Measurements from ENCODE around the gene CXCL13. TPM values are rescaled to one million over a fixed set of nuclear protein-coding genes. Genes with fewer than 3 reads are reported as not detected.
"Not testable (repeated sequence)": the region's sequence is repeated elsewhere in the genome, so short reads cannot be mapped to it uniquely, and the experiment has no call there.

Gene CXCL13
- total RNA-seq: 1 to 10 TPM in 1 of 7 donors, under 1 TPM in 2, not detected in 4; 0.24 to 3.1 (median 0.37) TPM
- polyA plus RNA-seq: 1 to 10 TPM in 1 of 2 donors, not detected in 1; 1.4 TPM
- long read RNA-seq, donor 1: 0 reads
- long read RNA-seq, donor 2: 0 reads
- long read RNA-seq, donor 3, partial matches to known transcripts: 1 of 1 reads
- long read RNA-seq, donor 3, other reads (novel, unspliced or antisense): 0 of 1 reads

DNA sequence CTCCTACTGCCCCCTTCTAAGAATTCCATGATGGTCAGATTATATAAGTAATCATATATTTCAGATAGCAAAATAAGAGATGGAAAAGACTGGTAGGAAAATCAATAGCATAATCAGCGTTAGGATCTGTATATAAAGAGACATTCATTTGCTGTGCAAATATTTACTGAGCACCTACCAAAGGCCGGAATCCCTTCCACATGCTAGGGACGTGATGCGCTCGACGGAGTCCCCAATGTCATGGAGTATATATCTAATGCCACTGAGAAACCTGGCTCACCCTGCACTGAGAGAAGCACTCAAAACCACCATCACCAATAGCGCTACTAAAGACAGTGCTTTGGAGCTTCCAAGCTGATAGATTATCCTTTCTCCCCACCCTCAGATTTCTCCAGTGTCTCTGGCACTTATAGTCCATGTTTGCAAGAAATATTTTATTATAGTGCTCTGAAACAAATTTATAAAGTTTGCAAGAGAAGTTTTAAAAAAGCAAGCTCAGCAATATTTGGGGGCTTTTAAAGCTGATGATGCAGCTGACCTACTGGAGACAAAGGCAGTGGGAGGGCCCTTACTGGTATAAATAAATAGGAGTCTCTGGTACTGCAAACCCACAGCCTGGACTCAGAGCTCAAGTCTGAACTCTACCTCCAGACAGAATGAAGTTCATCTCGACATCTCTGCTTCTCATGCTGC lies at the start of gene CXCL13:
CXCL13 (plus strand) TSS at position 611 of the 693 bp plus-strand sequence; CDS start at position 657, 46 bp downstream.
- TF ChIP-seq CTCF (IDR thresholded peaks at IDR 0.05): no peak
- no peak for TF ChIP-seq EP300 (IDR thresholded peaks at IDR 0.05)
- TF ChIP-seq POLR2A (IDR thresholded peaks at IDR 0.05): no peak
- Histone ChIP-seq H3K27me3 (no peaks in the 10 kb centered on the region), H3K4me1 (ENCODE audit: insufficient read depth) (no peaks in the 10 kb centered on the region), H3K9me3 (no peaks in the 10 kb centered on the region), H3K36me3 (no peaks in the 10 kb centered on the region), H3K4me3 (no peak within 1 kb of the TSS), H3K27ac (no peak within 1 kb of the TSS)
- intact Hi-C loops (cut with DNase I): loop anchor here in 3 of 4 donors (10.0 kb wide), 1 partner anchor 221 kb away; no protein-coding TSS in a partner anchor
- no peak for DNase-seq
- 89 to 90% (median 89%) methylated on average over 8 of the region's 8 CpGs for WGBS, 3 donors

- Histone ChIP-seq H3K27me3 (no peaks in the 10 kb centered on the region), H3K4me3 (no peak overlapping the region), H3K9me3 (no peaks in the 10 kb centered on the region), H3K4me1 (ENCODE audit: insufficient read depth) (peaks cover 3% of the 10 kb centered on the region), H3K27ac (no peak overlapping the region), H3K36me3 (no peaks in the 10 kb centered on the region)
- intact Hi-C loops (cut with DNase I): no loop called here
- TF ChIP-seq POLR2A (IDR thresholded peaks at IDR 0.05) (no peak), EP300 (IDR thresholded peaks at IDR 0.05) (no peak), CTCF (IDR thresholded peaks at IDR 0.05) (no peak)
- no peak for DNase-seq
- 85 to 86% (median 85%) methylated on average over 1 of the region's 1 CpG for WGBS, 3 donors
Observed at GRCh38 chr4:77560170-77560569, 45.5 kb upstream of the CXCL13 start.

GRCh38 chr4:77561720-77562119 lies 43.9 kb upstream of the CXCL13 start:
- H3K27me3 ChIP-seq; H3K4me3 ChIP-seq; intact Hi-C loops (cut with DNase I); H3K27ac ChIP-seq; H3K36me3 ChIP-seq; DNase-seq; H3K9me3 ChIP-seq; H3K4me1 ChIP-seq (ENCODE audit: insufficient read depth): not testable (repeated sequence)
- WGBS, 3 donors: 90 to 98% (median 96%) methylated on average over 2 to 12 of the region's 12 CpGs

DNA sequence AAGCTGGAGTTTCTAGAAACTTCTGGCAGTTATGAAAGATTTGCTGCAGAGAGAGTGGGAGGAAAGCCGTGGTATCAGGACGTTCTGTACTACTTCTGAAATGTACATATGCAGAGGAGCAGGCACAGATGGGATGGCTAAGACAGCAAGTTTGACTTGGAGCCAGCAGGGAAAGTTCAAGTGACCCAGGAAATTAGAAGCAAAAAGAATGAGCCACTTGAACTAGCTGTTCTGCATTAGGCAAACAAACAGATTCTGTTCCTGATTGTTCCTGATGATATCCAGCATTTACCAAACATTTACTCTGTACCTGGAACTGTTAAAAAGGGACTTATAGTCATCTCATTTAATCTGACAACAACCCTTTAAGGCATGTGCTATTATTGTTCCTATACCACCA lies 41.4 kb upstream of the CXCL13 start:
- DNase-seq: peak in 2 of 5 donors; percentile 17 to 22
- 2 to 8% (median 2%) methylated on average over 2 of the region's 2 CpGs for WGBS, 3 donors
- Histone ChIP-seq H3K4me3 (no peak overlapping the region), H3K4me1 (ENCODE audit: insufficient read depth) (peaks cover 3% of the 10 kb centered on the region), H3K27ac (no peak overlapping the region), H3K9me3 (no peaks in the 10 kb centered on the region), H3K27me3 (no peaks in the 10 kb centered on the region), H3K36me3 (no peaks in the 10 kb centered on the region)
- no peak for TF ChIP-seq POLR2A (IDR thresholded peaks at IDR 0.05)
- TF ChIP-seq EP300 (IDR thresholded peaks at IDR 0.05): no peak
- TF ChIP-seq CTCF (IDR thresholded peaks at IDR 0.05): no peak
- intact Hi-C loops (cut with DNase I): no loop called here

- Histone ChIP-seq H3K4me3 (no peak overlapping the region), H3K36me3 (no peaks in the 10 kb centered on the region), H3K27ac (peak overlapping the region in 1 of 2 donors; percentile 12), H3K9me3 (no peaks in the 10 kb centered on the region), H3K27me3 (no peaks in the 10 kb centered on the region), H3K4me1 (ENCODE audit: insufficient read depth) (peaks cover 3% of the 10 kb centered on the region)
- TF ChIP-seq EP300 (IDR thresholded peaks at IDR 0.05) (no peak), CTCF (IDR thresholded peaks at IDR 0.05) (no peak), POLR2A (IDR thresholded peaks at IDR 0.05) (no peak)
- DNase-seq: no peak
- intact Hi-C loops (cut with DNase I): no loop called here
- 45 to 57% (median 51%) methylated on average over 3 of the region's 3 CpGs for WGBS, 3 donors
Observed at GRCh38 chr4:77566148-77566547, 39.5 kb upstream of the CXCL13 start.
